ENCODE measurements around the gene BOC.

The BOC gene

GRCh38 chr3:113186566-113186965 lies 24.8 kb upstream of the BOC start:
- DNase-seq: no peak

- no peak for DNase-seq
These were observed 18.1 kb upstream of the BOC start for GRCh38 chr3:113193288-113193687.

GRCh38 chr3:113193719-113194118 lies 17.6 kb upstream of the BOC start:
- DNase-seq: no peak

- DNase-seq: peak; percentile 76
These were observed 16.4 kb upstream of the BOC start for GRCh38 chr3:113194823-113195401.

GRCh38 chr3:113200351-113200750 lies 11.0 kb upstream of the BOC start:
- no peak for DNase-seq

GRCh38 chr3:113200946-113201345 lies 10.4 kb upstream of the BOC start:
- no peak for DNase-seq

GRCh38 chr3:113204371-113204770 lies 7.0 kb upstream of the BOC start:
- no peak for DNase-seq

GRCh38 chr3:113205481-113205880 lies 5.9 kb upstream of the BOC start:
- no peak for DNase-seq

GRCh38 chr3:113210604-113211329 lies 590 bp upstream of the BOC start:
- no peak for DNase-seq

GRCh38 chr3:113212150-113212843 lies 940 bp downstream of the BOC start:
- DNase-seq: peak; percentile 29

- no peak for DNase-seq
These were observed 1.6 kb downstream of the BOC start for GRCh38 chr3:113212844-113213375.

GRCh38 chr3:113213896-113214587 lies 2.7 kb downstream of the BOC start:
- DNase-seq: no peak

- DNase-seq: no peak
These were observed 3.7 kb downstream of the BOC start for GRCh38 chr3:113214917-113215595.

- DNase-seq: no peak
These were observed 5.0 kb downstream of the BOC start for GRCh38 chr3:113216393-113216792.

- DNase-seq: no peak
These were observed 6.8 kb downstream of the BOC start for GRCh38 chr3:113218011-113218680.

- DNase-seq: no peak
These were observed 7.3 kb downstream of the BOC start for GRCh38 chr3:113218681-113219045.

- DNase-seq: no peak
These were observed 8.4 kb downstream of the BOC start for GRCh38 chr3:113219605-113220300.

GRCh38 chr3:113220721-113221120 lies 9.4 kb downstream of the BOC start:
- DNase-seq: no peak

GRCh38 chr3:113221721-113222257 lies 10.4 kb downstream of the BOC start:
- DNase-seq: no peak

GRCh38 chr3:113222451-113223086 lies 11.2 kb downstream of the BOC start:
- peak; percentile 69 for DNase-seq
